DMS79 (cell line): ENCODE results near the gene ABT1.

Experiments
- DNase-seq: peaks from one replicate; lab custom pipeline; 2025; lab: John Stamatoyannopoulos, UW

ABT1 gene

DNA sequence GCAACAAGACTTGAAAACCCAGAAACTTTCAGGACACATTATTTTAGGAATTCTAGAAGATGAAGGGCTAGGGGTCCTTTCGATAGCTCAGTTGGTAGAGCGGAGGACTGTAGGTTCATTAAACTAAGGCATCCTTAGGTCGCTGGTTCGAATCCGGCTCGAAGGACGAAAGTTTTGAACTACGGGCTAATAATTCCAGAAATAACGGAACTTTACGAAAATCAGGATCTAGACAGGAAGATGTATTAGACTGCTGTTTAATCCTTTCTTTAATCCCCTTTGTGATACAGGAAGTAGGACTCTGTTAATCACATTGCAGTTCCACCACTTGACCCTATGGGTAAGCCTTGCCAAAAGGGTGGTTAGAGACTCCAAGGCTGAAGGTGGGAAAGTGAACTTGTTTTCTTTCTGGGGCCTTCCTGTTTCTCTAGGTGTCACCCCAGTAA is 21.2 kb upstream of the ABT1 start:
- no peak for DNase-seq

DNA sequence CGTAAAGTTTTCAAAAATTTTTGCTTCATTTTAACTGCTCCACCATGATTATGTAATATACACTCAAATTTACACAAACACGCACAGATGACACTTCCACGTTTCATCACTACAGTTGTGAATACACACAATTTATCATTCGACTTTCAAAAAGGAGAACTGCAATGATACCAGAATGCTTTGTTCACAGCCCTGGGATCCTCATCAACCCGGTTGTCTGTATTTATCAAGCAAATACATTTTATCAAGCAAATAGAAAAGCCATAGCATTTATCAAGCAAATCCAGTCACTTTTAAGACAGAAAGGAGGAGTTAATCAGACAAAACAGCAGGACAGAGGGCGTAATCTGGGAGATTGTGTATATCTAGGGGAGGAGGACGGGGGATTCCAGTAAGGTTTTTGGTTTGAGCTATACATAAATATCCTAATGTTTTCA is 20.3 kb upstream of the ABT1 start:
- no peak for DNase-seq

DNA sequence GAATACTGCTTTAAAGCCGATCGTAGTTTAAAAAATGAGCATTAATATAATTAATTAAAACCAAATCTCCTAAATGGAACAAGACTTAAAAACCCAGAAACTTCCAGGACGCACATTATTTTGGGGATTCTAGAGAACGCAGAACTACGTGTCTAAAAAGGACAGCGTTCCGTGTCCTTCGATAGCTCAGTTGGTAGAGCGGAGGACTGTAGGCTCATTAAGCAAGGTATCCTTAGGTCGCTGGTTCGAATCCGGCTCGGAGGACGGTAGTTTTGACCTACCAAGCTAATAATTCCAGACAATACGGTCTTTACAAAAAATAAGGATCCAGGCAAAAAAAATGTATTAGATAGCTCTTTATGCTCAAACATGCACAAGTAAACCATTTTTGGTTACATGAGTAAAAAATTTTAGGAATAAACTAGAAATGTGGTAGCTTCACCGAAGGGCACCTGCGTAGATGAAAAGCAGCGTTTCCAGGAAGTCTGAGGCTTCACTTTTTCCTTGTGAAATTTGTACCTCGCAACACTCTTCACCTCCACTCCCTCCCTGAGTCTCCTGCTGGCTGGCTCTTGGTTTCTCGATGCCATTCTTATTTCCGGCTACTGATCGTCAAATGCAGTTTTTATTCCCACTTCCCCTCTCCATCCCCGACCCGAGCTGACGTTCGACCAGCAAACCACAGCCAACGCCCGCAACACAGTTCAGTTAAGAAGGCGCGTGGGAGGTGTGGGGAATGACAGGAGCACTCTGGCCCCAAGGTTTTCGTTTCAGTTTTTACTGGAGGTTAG is 19.6 kb upstream of the ABT1 start:
- DNase-seq, result no peak

GRCh38 chr6:26577720-26578072 is 19.1 kb upstream of the ABT1 start:
- no peak for DNase-seq

GRCh38 chr6:26578279-26578678 is 18.5 kb upstream of the ABT1 start:
- DNase-seq, result no peak

GRCh38 chr6:26578741-26579140 is 18.0 kb upstream of the ABT1 start:
- no peak for DNase-seq

- no peak for DNase-seq
These were observed 15.4 kb upstream of the ABT1 start for GRCh38 chr6:26581164-26581915.

GRCh38 chr6:26588965-26589364 is 7.8 kb upstream of the ABT1 start:
- DNase-seq, result no peak

DNA sequence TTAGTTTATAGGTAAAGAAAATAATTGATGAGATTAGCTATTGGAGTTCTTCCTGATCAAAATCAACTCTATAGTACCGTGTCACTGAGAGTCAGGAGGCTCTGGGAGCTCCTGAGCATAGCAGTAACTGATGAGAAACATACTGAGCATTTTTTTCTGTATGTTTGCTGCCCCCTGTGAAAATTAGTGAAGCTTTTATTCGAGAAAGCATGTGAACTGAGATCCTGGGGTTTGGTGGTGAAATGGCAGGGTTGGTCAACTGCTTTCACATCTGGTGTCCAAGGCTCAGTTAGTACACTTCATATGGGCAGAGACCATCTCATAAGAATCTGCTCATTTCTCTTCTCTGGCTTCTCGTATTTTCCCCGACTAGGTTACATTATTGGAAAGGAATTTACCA is 4.1 kb upstream of the ABT1 start:
- DNase-seq, result no peak

DNA sequence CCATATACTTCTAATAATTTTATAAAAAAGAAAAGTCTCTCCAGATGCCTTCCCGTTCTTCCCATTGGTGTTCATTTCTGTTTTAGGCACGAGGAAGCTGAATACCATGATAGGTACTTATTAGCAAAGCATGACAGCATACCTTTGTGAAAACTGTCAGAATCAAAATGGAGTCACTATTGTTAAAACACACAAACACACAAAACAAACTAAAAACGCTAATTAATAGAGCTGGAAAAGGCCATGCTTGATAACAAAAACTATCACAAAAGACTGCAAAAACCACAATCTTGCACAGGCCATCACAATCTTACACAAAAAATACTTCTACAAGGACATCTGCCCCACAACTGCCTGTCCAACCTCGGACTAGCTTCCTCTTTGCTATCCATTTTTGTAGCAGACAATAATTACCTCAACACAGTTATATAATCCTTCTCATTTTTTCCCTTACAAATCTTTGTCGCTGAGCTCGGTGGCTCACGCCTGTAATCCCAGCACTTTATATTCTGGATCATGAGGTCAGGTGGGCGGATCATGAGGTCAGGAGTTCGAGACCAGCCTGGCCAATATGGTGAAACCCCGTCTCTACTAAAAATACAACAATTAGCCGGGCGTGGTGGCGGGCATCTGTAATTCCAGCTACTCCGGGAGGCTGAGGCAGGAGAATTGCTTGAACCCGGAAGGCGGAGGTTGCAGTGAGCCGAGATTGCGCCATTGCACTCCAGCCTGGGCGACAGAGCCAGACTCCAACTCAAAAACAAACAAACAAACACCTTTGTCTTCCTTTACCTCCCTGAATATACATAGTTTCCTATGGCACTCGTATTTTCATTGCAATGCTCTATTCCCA is 3.2 kb upstream of the ABT1 start:
- DNase-seq, result no peak

- DNase-seq, result no peak
These were observed 2.6 kb upstream of the ABT1 start for GRCh38 chr6:26594131-26594498.

DNA sequence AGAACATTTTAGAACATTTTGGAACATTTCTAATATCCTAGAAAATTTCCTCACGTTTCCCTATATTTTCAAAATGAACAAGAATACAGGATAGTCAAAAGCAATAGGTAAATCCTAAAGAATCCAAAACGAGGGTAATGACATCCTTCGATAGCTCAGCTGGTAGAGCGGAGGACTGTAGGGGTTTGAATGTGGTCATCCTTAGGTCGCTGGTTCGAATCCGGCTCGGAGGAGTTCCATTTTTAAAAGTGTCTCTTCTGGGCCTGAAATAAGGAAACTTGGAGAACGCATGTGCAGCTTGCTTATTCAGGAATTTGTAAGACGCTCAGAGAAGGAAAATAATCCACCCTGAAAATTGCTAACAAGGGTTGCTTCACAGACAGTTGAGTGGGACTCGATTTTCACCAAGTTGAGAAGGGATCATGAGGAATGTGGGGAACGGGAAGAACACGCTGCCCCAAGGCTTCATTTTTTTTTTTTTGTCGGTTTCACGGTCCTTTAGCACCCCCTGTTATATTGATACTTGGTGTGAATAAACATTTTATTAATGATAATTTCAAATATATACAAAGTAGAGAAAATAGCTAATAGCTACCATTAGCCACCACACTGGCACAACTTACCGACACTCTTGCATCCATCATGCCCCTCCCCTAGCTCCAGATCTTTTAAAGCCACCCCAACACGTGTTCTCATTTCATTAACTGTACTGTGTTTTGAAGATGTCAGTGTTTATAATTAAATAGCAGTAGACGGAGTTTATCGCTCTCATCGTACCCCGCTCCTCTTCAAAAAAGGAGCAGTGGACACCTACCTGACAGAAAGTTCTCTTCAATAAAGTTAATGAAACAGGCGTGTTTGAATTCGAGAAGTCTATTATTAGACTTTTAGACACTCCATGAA is 1.8 kb upstream of the ABT1 start:
- DNase-seq, result no peak

DNA sequence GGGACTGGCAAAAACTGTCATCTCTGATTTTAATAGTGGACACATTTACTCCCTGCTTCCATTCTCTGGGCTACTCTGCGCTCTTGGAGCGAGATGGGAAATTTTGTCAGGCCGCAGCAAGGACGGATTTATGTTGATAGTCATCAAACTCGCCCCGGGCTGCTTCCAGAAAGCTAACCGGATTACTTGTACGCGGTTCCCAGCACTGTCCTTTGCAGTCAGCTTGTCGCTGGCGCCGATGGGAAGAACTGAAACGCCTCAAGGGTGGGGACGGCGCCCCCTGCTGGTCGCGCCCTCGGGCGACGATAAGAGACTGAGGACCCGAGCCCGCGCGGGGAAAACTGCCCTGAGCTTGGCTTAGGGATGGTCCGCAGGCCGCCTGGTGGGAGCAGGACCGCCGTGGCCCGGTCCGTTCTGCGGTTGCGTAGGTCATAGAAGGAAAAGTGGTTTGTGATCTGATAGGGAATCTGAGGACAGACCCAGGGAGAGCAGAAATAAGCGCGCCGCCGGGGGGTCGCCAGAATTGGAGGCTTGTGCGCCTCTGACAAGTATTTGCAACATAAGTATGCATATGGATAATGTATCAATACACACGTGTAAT is 984 bp upstream of the ABT1 start:
- DNase-seq, result peak; percentile 21

- DNase-seq, result no peak
These were observed 625 bp downstream of the ABT1 start for GRCh38 chr6:26597389-26597766.

GRCh38 chr6:26597821-26598220 is 1.1 kb downstream of the ABT1 start:
- DNase-seq, result no peak

GRCh38 chr6:26598267-26598666 is 1.5 kb downstream of the ABT1 start:
- no peak for DNase-seq

- DNase-seq, result no peak
These were observed 2.4 kb downstream of the ABT1 start for GRCh38 chr6:26599134-26599533.

- no peak for DNase-seq
These were observed 2.8 kb downstream of the ABT1 start for GRCh38 chr6:26599591-26599990.

DNA sequence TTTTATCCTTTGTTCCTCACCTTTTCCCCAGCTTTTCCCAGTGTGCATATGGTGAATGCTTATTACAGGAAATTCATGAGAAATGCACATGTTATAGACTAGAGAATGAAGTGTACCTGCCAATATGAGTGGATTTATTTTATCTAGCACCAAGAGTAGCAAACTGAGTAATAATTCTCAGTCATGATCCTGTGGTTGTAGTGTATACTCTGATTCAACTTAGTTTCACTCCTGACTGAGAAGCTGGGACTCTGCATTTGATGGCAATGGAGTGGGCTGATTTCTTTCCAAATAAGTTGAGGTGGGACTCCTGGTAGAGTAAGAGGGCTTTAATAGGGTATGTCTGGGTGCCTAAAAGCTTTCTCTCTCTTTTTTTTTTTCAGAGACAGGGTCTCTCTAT is 4.0 kb downstream of the ABT1 start:
- DNase-seq, result no peak

DNA sequence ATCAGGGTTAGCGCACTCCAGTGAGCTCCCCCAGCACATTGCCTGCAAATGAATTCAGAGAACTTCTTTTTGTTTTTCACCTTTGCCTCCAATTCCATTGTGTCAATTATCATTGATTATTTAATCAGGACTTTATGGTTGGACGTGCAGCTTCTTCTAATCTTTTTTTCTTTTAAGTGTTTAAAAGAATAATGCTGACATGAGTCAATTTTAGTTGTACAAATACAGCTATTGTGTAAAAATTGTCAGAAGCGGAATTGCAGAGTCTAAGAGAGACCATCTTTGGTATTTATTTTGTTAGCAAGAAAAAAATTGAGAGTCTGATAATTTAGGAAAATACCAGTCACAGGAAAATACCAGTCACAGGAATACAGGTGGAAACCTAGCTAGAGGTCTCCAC is 5.5 kb downstream of the ABT1 start:
- DNase-seq, result no peak

GRCh38 chr6:26604026-26604425 is 7.3 kb downstream of the ABT1 start:
- DNase-seq, result no peak
